DND-41 (cell line): Measurements from ENCODE around the gene TPD52L1.

Experiments used
- ATAC-seq: fragments of 200-7000 bp; cut with Tn5 transposase; 3 replicates; pipeline ENCODE4 v1.9.1; 2021; ENCODE audit warnings: low read depth; ENCODE audit not compliant: insufficient read depth
- DNase-seq: peaks from one replicate; pipeline ENCODE4 v3.0.0-alpha.2; 2020
- H2AFZ ChIP-seq: 2 replicates; pipeline ENCODE4 v1.6.0; 2012; ENCODE audit warnings: low read depth, low read length
- H3K27ac ChIP-seq: 2 replicates; pipeline ENCODE4 v1.5.1; 2012; ENCODE audit warnings: low read length, inconsistent platforms
- H3K27me3 ChIP-seq: fragments of 200-600 bp; sonication (generic); 2 replicates; pipeline ENCODE4 v1.6.0; 2012; ENCODE audit warnings: low read length, mild to moderate bottlenecking, inconsistent platforms; ENCODE audit not compliant: insufficient read depth, poor library complexity
- H3K36me3 ChIP-seq: 2 replicates; pipeline ENCODE4 v1.5.1; 2012; ENCODE audit warnings: low read length, inconsistent platforms; ENCODE audit not compliant: insufficient read depth
- H3K4me1 ChIP-seq: 2 replicates; pipeline ENCODE4 v1.5.1; 2012; ENCODE audit warnings: mild to moderate bottlenecking, low read length; ENCODE audit not compliant: insufficient read depth
- H3K4me2 ChIP-seq: 2 replicates; pipeline ENCODE4 v1.6.0; 2012; ENCODE audit warnings: mild to moderate bottlenecking, moderate library complexity, low read length, inconsistent platforms; ENCODE audit not compliant: insufficient read depth
- H3K4me3 ChIP-seq, 2 experiments: fragments of 200-600 bp in 1 of 2; shearing (Covaris generic) in 1 of 2; 2 replicates each; pipeline ENCODE4 v1.5.1; 2012 to 2016; ENCODE audit warnings: inconsistent platforms in 2 of 2, low read length in 2 of 2, mild to moderate bottlenecking in 2 of 2, low read depth in 1 of 2, moderate library complexity in 1 of 2
- H3K79me2 ChIP-seq: 2 replicates; pipeline ENCODE4 v1.6.0; 2012; ENCODE audit warnings: low read length, inconsistent platforms; ENCODE audit not compliant: insufficient read depth
- H3K9ac ChIP-seq: 2 replicates; pipeline ENCODE4 v1.6.0; 2012; ENCODE audit warnings: low read depth, mild to moderate bottlenecking, inconsistent platforms, low read length, moderate library complexity
- H3K9me3 ChIP-seq: 2 replicates; pipeline ENCODE4 v1.5.1; 2012; ENCODE audit warnings: low read length, moderate library complexity, mild to moderate bottlenecking, inconsistent platforms; ENCODE audit not compliant: insufficient read depth, severe bottlenecking
- H4K20me1 ChIP-seq: 2 replicates; pipeline ENCODE4 v1.6.0; 2012; ENCODE audit warnings: low read length; ENCODE audit not compliant: insufficient read depth
- CTCF ChIP-seq: IDR thresholded peaks from 2 replicates; pipeline ENCODE4 v1.5.1; 2012; ENCODE audit warnings: borderline replicate concordance, low read length, moderate library complexity, mild to moderate bottlenecking; ENCODE audit not compliant: poor library complexity, severe bottlenecking; ENCODE audit errors: extremely low read depth
- EZH2 ChIP-seq: IDR thresholded peaks from 3 replicates; pipeline ENCODE4 v1.6.1; 2012; ENCODE audit warnings: borderline replicate concordance, low read depth, mild to moderate bottlenecking, moderate library complexity, low read length, inconsistent platforms; ENCODE audit not compliant: severe bottlenecking

The TPD52L1 gene

GRCh38 chr6:125230674-125231073 lies 77.1 kb downstream of the TPD52L1 start:
- no peaks in the 10 kb centered on the region for H3K79me2 ChIP-seq
- no peak overlapping the region for H3K4me2 ChIP-seq
- H3K27me3 ChIP-seq = no peaks in the 10 kb centered on the region
- H3K4me3 ChIP-seq = no peak overlapping the region
- DNase-seq (no peak), ATAC-seq (no peak)
- H3K36me3 ChIP-seq = no peaks in the 10 kb centered on the region
- H4K20me1 ChIP-seq = no peaks in the 10 kb centered on the region
- H3K27ac ChIP-seq = no peak overlapping the region
- TF ChIP-seq EZH2 (no peak), CTCF (no peak)
- H3K9ac ChIP-seq = no peak overlapping the region
- H3K4me1 ChIP-seq = no peaks in the 10 kb centered on the region
- H2AFZ ChIP-seq = no peak overlapping the region
- no peaks in the 10 kb centered on the region for H3K9me3 ChIP-seq

GRCh38 chr6:125231133-125231532 lies 77.6 kb downstream of the TPD52L1 start:
- DNase-seq (no peak), ATAC-seq (no peak)
- H3K4me2 ChIP-seq = no peak overlapping the region
- no peak overlapping the region for H2AFZ ChIP-seq
- H3K36me3 ChIP-seq = no peaks in the 10 kb centered on the region
- no peak overlapping the region for H3K27ac ChIP-seq
- H3K4me1 ChIP-seq = no peaks in the 10 kb centered on the region
- H3K27me3 ChIP-seq = no peaks in the 10 kb centered on the region
- no peaks in the 10 kb centered on the region for H4K20me1 ChIP-seq
- TF ChIP-seq CTCF (no peak), EZH2 (no peak)
- H3K9ac ChIP-seq = no peak overlapping the region
- H3K4me3 ChIP-seq = no peak overlapping the region
- H3K79me2 ChIP-seq = no peaks in the 10 kb centered on the region
- no peaks in the 10 kb centered on the region for H3K9me3 ChIP-seq

GRCh38 chr6:125231574-125232343 lies 78.2 kb downstream of the TPD52L1 start:
- Histone ChIP-seq H3K9me3 (no peaks in the 10 kb centered on the region), H3K4me3 (no peak overlapping the region), H3K27me3 (no peaks in the 10 kb centered on the region), H2AFZ (no peak overlapping the region), H3K27ac (no peak overlapping the region), H3K36me3 (no peaks in the 10 kb centered on the region), H3K9ac (no peak overlapping the region), H3K4me1 (no peaks in the 10 kb centered on the region), H3K79me2 (no peaks in the 10 kb centered on the region), H4K20me1 (no peaks in the 10 kb centered on the region), H3K4me2 (no peak overlapping the region)
- TF ChIP-seq CTCF (no peak), EZH2 (no peak)
- DNase-seq (no peak), ATAC-seq (no peak)
